ENCODE data around the gene KANK4.

The KANK4 gene

DNA sequence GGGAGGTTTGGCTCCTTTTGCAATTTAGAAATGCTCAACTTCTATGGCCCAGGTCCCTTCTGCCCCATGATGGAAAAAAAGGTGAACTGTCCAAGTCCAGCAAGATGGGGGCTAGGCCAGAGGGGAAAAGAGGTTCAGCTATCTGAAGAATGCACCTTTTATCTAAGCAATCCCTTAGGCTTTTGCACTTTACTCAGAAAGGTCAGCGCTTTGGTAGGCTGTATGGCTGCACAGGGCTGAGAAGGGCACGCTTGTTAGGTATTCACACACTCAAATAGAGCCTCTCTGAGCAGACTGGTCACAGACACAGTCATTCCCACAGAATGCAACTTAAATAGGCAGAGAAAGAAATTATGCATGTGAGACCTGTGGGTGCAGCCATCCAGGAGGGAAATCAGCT is 31.0 kb downstream of the KANK4 start:
- no peak for DNase-seq (ENCODE audit: extremely low spot score)
- POLR2A ChIA-PET = no interaction called here
- CTCF ChIA-PET = interaction anchor here (1.9 kb wide), 1 partner anchor 11 kb away, joined by 4 read pairs; no protein-coding TSS in a partner anchor
- TF ChIP-seq, protein P1, sequence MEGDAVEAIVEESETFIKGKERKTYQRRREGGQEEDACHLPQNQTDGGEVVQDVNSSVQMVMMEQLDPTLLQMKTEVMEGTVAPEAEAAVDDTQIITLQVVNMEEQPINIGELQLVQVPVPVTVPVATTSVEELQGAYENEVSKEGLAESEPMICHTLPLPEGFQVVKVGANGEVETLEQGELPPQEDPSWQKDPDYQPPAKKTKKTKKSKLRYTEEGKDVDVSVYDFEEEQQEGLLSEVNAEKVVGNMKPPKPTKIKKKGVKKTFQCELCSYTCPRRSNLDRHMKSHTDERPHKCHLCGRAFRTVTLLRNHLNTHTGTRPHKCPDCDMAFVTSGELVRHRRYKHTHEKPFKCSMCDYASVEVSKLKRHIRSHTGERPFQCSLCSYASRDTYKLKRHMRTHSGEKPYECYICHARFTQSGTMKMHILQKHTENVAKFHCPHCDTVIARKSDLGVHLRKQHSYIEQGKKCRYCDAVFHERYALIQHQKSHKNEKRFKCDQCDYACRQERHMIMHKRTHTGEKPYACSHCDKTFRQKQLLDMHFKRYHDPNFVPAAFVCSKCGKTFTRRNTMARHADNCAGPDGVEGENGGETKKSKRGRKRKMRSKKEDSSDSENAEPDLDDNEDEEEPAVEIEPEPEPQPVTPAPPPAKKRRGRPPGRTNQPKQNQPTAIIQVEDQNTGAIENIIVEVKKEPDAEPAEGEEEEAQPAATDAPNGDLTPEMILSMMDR (IDR thresholded peaks at IDR 0.05; ENCODE audit: control extremely low read depth, extremely low read depth, low read depth, missing control alignments) = no peak

DNA sequence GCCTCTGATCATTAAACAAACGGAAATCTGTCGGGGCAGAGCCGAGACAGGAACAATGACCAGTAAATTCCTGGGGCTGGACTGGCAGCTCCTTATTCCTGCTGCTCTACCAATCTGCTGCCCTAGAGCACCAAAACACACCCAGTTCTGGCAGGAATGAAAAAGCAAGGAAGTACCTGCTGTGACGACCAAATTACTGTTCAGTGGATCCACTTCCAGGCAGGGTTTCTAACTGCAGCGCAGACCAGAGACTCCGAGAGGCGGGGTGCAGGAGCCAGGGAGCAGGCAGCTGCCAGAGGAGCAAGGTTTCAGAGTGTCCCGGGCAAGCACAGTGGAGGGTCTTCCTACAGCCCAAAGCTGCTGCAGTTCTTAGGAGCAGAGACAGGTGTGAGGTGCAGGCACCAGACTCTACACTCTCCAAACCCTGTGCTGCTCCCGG is 32.4 kb downstream of the KANK4 start:
- POLR2A ChIA-PET = no interaction called here
- no peak for DNase-seq (ENCODE audit: extremely low spot score)
- CTCF ChIA-PET = interaction anchor here (1.2 kb wide), 1 partner anchor 164 kb away, joined by 3 read pairs; no protein-coding TSS in a partner anchor

DNA sequence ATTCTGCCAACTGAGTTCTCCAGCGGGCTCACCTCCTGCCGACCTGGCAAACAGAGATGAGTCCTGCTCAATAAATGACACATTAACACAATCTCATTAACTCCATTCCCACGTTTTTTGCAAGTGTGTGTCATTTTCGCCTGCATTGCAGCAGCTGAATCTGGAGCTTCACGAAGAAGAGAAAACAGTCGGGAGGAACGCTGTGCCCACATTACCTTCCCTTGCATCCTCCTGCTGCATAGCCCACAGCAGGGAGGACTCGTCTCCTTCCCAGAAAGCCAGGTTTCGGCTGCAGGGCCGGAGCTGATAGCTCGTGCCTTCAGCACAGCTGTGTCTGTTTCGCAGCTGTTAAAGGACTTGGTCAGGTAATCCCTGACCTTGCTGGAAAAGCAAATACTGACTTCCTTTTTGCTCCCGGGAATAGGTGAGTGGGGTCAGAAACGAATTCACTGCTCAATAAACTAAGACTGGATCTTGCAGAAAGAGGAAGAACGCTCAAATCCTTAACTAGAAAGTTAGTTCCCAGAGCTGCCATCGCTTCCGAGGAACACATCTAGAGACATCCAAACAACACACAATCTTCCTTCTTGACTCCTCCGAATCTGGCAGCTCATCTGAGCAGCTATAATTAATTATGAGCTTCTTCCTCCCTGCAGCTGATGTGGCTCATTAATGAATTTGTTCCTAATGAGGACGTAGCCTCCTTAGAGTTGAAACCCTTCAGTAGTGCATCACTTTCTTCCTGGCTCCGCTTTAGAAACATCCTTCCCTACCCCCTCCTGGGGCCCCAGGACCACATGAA is 33.0 kb downstream of the KANK4 start:
- CTCF ChIA-PET = interaction anchor here (1.2 kb wide), 2 partner anchors 42 to 165 kb away, joined by 3 read pairs; no protein-coding TSS in a partner anchor
- no peak for DNase-seq (ENCODE audit: extremely low spot score)
- POLR2A ChIA-PET = no interaction called here
- TF ChIP-seq, protein P1 (IDR thresholded peaks at IDR 0.05; ENCODE audit: control extremely low read depth, extremely low read depth, low read depth, missing control alignments) = no peak

More for the DNA sequence above, 32.4 kb downstream of the KANK4 start:
- TF ChIP-seq, protein P1 (IDR thresholded peaks at IDR 0.05; ENCODE audit: control extremely low read depth, extremely low read depth, low read depth, missing control alignments) = no peak

DNA sequence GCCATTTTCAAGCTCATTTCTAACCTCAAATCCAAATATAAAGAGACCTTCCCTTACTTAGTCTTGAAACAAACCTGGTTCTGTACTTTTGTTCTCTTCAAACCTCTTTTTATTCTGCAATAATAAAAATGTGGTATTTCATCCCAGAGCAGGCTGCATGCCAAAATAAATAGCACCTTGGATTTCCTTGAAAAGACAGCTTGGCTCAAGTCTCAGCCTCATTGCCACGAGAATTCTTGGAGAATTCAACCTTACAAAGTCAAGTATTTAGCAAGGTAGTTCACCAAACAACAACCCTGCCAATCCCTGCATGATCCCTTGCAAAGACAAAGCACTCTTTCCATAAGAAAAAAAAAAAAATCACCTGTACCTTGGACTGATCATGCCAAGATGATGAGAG is 33.8 kb downstream of the KANK4 start:
- TF ChIP-seq, protein P1 (IDR thresholded peaks at IDR 0.05; ENCODE audit: control extremely low read depth, extremely low read depth, low read depth, missing control alignments) = no peak
- CTCF ChIA-PET = interaction anchor here (1.2 to 1.7 kb wide), 3 partner anchors 9 to 42 kb away, joined by 3 to 6 read pairs (median 3); no protein-coding TSS in a partner anchor

DNA sequence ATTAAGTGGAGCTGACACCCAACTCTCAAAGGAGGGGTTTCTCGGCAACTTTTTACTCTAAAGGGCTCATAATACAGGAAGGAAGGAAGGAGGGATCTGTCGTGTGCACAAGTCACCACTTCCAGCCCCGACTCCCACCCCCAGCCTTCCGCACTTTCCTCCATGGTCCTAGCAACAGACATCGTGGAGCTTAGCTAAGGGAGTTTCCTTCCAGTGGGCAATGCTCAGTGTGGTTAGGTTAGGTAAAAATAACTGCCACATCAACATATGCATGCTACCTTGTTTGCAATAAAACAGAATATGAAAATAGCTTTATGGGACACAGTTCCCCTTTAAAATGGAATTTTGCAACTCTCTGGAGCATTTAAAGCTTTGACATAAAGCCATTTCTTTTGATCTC is 35.2 kb downstream of the KANK4 start:
- ChIA-PET POLR2A (no interaction called here), CTCF (interaction anchor here (1.7 kb wide), 1 partner anchor 10 kb away, joined by 6 read pairs; no protein-coding TSS in a partner anchor)
- no peak for DNase-seq (ENCODE audit: extremely low spot score)
- TF ChIP-seq, protein P1 (IDR thresholded peaks at IDR 0.05; ENCODE audit: control extremely low read depth, extremely low read depth, low read depth, missing control alignments) = no peak

More for the DNA sequence above, 33.8 kb downstream of the KANK4 start:
- POLR2A ChIA-PET = no interaction called here
- DNase-seq (ENCODE audit: extremely low spot score) = no peak

DNA sequence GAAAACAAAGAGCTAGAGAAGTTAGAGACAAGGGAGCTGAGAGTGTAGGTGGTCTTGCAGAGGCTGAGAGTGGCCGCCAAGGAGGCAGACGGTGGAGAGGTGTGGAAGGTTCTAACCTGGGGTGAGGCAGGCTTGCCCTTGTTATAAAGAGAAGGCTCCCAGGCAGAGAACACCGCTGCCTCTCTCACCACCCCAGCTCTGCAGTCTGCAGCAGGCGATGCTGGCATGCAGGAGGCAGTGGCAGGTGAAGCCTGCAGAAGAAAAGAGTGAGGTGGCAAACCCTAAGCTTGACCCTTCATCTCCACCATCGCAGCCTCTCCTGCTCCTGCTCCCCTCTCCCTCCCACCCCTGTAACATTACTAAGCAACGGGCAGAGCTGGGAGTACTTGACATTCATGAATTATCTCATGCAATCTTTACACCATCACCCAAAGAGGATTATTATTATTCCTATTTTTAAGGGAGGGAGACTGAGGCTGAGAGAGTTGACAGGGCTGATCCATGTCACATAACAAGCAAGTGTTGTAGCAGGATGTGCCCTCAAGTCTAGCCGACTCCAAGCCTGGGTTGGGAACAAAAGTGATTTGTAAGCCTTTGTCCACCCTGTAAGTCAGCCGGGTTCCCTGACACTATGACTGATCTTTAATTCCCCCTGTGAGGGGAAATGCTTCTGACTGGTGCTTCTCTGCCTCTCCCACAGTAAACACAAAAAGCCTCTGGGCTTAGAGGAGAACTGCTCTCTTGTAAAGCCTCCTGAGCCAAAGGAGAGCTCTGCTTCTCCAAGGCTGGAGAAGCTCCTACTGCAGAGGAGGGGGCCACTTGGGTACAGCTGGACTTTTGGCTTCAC is 36.1 kb downstream of the KANK4 start:
- TF ChIP-seq, protein P1 (IDR thresholded peaks at IDR 0.05; ENCODE audit: control extremely low read depth, extremely low read depth, low read depth, missing control alignments) = no peak
- ChIA-PET CTCF (no interaction called here), POLR2A (no interaction called here)

More for the DNA sequence above, 36.1 kb downstream of the KANK4 start:
- no peak for DNase-seq (ENCODE audit: extremely low spot score)
